Measurements from ENCODE around the gene KBTBD7.

The KBTBD7 gene

GRCh38 chr13:41193919-41194824, at the start of gene KBTBD7:
Gene KBTBD7, minus strand, starts transcription at chr13:41194569. Its CDS starts 312 bp downstream, at chr13:41194257.
- DNase-seq: peak; percentile 94 to 95

GRCh38 chr13:41241626-41242025, 47.3 kb upstream of the KBTBD7 start:
- no peak for DNase-seq

- DNase-seq: no peak
Observed at GRCh38 chr13:41236369-41236768, 42.0 kb upstream of the KBTBD7 start.

- peak; percentile 13 to 29 for DNase-seq
Observed at GRCh38 chr13:41232578-41233480, 38.5 kb upstream of the KBTBD7 start.

- DNase-seq: no peak
Observed at GRCh38 chr13:41231786-41232185, 37.4 kb upstream of the KBTBD7 start.

GRCh38 chr13:41231025-41231677, 36.8 kb upstream of the KBTBD7 start:
- no peak for DNase-seq

- DNase-seq: no peak
Observed at GRCh38 chr13:41229356-41229755, 35.0 kb upstream of the KBTBD7 start.

GRCh38 chr13:41224113-41225110, 30.0 kb upstream of the KBTBD7 start:
- DNase-seq: no peak

GRCh38 chr13:41222259-41222852, 28.0 kb upstream of the KBTBD7 start:
- DNase-seq: peak; percentile 18 to 81

- DNase-seq: no peak
Observed at GRCh38 chr13:41220401-41220800, 26.0 kb upstream of the KBTBD7 start.

- DNase-seq: no peak
Observed at GRCh38 chr13:41216160-41216559, 21.8 kb upstream of the KBTBD7 start.

- no peak for DNase-seq
Observed at GRCh38 chr13:41213919-41214318, 19.6 kb upstream of the KBTBD7 start.

- no peak for DNase-seq
Observed at GRCh38 chr13:41213316-41213715, 18.9 kb upstream of the KBTBD7 start.

- DNase-seq: no peak
Observed at GRCh38 chr13:41212881-41213280, 18.5 kb upstream of the KBTBD7 start.

- DNase-seq: no peak
Observed at GRCh38 chr13:41211062-41211461, 16.7 kb upstream of the KBTBD7 start.

GRCh38 chr13:41206467-41206866, 12.1 kb upstream of the KBTBD7 start:
- DNase-seq: no peak

GRCh38 chr13:41203810-41204209, 9.4 kb upstream of the KBTBD7 start:
- no peak for DNase-seq

- DNase-seq: no peak
Observed at GRCh38 chr13:41200126-41200525, 5.8 kb upstream of the KBTBD7 start.

- DNase-seq: peak in 1 of 2 donors; percentile 2
Observed at GRCh38 chr13:41199526-41199925, 5.2 kb upstream of the KBTBD7 start.

- no peak for DNase-seq
Observed at GRCh38 chr13:41199079-41199478, 4.7 kb upstream of the KBTBD7 start.

GRCh38 chr13:41196620-41197019, 2.3 kb upstream of the KBTBD7 start:
- DNase-seq: peak; percentile 10 to 18

Data from inflammatory macrophage treated with lipopolysaccharide for 1 hour (primary cell).